Brain microvascular endothelial cell (primary cell): Measurements from ENCODE around the gene TUBA4B.

ENCODE experiments used
- DNase-seq: peaks from one replicate; pipeline ENCODE4 v3.0.0-alpha.2; 2020
- H3K27ac ChIP-seq: fragments of 250-450 bp; sonication (Bioruptor Pico); 2 replicates; pipeline ENCODE4 v1.5.1; 2020; ENCODE audit warnings: mild to moderate bottlenecking, moderate library complexity
- H3K27me3 ChIP-seq: fragments of 250-450 bp; sonication (Bioruptor Pico); replicated peaks from 2 replicates; pipeline ENCODE4 v1.5.1; 2020; ENCODE audit warnings: mild to moderate bottlenecking
- H3K36me3 ChIP-seq: fragments of 250-450 bp; sonication (Bioruptor Pico); replicated peaks from 2 replicates; pipeline ENCODE4 v1.5.1; 2020; ENCODE audit warnings: mild to moderate bottlenecking
- H3K4me3 ChIP-seq: 2 replicates; pipeline ENCODE4 v1.5.1; 2011; ENCODE audit warnings: low read depth, mild to moderate bottlenecking, control low read depth, low read length, moderate library complexity
- in situ Hi-C: cut with HindIII; loops from 2 replicates; pipeline ENCODE4 v1.10.0; 2017; ENCODE audit warnings: low sequenced_read_pairs, low pct_ligation_motif_present
- TF ChIP-seq, protein P1 (sequence below): IDR thresholded peaks from 2 replicates; pipeline ENCODE4 v1.5.1; 2011; ENCODE audit warnings: low read depth, mild to moderate bottlenecking, moderate library complexity, low read length, control low read depth, inconsistent platforms; ENCODE audit errors: missing control alignments

TUBA4B gene

GRCh38 chr2:219298759-219299371 lies 45.8 kb downstream of the TUBA4B start:
- Histone ChIP-seq H3K27ac (no peak overlapping the region), H3K4me3 (no peak overlapping the region), H3K27me3 (peaks cover 30% of the 10 kb centered on the region), H3K36me3 (no peaks in the 10 kb centered on the region)
- in situ Hi-C loops, result no loop called here
- DNase-seq, result peak; percentile 66
- TF ChIP-seq, protein P1, sequence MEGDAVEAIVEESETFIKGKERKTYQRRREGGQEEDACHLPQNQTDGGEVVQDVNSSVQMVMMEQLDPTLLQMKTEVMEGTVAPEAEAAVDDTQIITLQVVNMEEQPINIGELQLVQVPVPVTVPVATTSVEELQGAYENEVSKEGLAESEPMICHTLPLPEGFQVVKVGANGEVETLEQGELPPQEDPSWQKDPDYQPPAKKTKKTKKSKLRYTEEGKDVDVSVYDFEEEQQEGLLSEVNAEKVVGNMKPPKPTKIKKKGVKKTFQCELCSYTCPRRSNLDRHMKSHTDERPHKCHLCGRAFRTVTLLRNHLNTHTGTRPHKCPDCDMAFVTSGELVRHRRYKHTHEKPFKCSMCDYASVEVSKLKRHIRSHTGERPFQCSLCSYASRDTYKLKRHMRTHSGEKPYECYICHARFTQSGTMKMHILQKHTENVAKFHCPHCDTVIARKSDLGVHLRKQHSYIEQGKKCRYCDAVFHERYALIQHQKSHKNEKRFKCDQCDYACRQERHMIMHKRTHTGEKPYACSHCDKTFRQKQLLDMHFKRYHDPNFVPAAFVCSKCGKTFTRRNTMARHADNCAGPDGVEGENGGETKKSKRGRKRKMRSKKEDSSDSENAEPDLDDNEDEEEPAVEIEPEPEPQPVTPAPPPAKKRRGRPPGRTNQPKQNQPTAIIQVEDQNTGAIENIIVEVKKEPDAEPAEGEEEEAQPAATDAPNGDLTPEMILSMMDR, result peak; percentile 99

DNA sequence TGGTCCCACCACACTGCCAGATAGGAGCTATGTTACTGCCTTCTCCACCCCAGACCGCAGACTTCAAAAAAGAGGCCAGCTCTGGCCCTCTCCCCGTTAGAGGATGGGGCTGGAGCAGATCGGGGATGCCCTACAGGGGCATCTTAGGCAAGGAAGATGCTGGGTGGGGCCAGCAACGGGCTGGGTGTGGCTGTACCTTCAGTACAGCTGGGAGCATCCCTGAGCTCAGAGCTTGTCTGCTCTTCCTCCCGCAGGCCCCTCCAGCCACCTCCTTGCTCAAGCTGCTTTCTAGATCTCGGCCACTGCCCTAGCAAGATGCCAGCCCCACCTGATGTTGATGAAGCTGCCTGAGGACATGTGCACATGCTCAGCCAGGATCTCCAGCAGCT lies 46.3 kb downstream of the TUBA4B start:
- no peak overlapping the region for H3K4me3 ChIP-seq
- in situ Hi-C loops, result no loop called here

DNA sequence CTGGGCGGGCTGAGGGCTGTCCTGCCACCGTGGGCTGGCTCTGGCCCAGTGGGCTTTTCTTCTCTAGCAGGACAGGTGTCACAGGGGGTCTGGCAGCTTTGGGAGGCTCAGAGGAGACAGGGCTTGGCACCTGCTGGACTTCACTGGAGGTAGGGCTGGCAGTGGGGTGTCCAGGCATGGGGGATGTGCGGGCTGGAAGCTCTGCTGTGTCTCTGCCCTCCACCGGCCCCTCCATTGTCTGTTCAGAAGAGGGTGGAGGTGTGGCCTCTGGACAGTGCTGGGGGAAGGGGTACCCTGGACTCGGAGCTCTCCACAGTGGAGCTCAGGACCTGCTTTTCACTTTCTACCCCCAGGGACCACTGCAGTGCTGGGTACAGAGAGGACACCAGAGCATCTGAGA lies 47.0 kb downstream of the TUBA4B start:
- TF ChIP-seq, protein P1, result no peak
- Histone ChIP-seq H3K27ac (no peak overlapping the region), H3K36me3 (no peaks in the 10 kb centered on the region), H3K4me3 (no peak overlapping the region), H3K27me3 (peaks cover 30% of the 10 kb centered on the region)
- no peak for DNase-seq
- in situ Hi-C loops, result no loop called here

More for the DNA sequence above, 46.3 kb downstream of the TUBA4B start:
- TF ChIP-seq, protein P1, result no peak
- no peak overlapping the region for H3K27ac ChIP-seq
- no peak for DNase-seq
- peaks cover 30% of the 10 kb centered on the region for H3K27me3 ChIP-seq
- H3K36me3 ChIP-seq, result no peaks in the 10 kb centered on the region

GRCh38 chr2:219302412-219302968 lies 49.4 kb downstream of the TUBA4B start:
- DNase-seq, result no peak
- Histone ChIP-seq H3K27ac (no peak overlapping the region), H3K36me3 (no peaks in the 10 kb centered on the region), H3K27me3 (peaks cover 30% of the 10 kb centered on the region), H3K4me3 (no peak overlapping the region)
- TF ChIP-seq, protein P1, result no peak
- in situ Hi-C loops, result no loop called here

DNA sequence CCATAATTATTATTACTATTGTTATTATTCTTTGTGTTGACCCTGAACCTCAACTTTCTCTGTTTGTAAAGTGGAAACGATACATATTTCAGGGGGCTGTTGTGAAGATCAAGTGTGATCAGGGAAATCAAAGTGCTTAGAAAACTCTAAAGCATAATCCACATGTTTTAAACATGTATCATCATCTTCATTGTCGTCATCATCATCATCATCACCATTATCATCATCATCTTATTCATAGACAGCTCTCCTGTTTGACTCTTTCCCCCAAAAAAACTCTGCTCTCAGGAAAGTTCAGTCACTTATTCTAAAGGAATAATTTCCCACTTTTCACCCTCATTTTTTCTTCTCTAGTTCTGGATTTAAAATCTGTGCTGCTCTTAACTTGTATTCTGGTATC lies 51.2 kb downstream of the TUBA4B start:
- H3K4me3 ChIP-seq, result no peak overlapping the region
- H3K27ac ChIP-seq, result no peak overlapping the region
- H3K27me3 ChIP-seq, result peaks cover 32% of the 10 kb centered on the region
- in situ Hi-C loops, result no loop called here
- TF ChIP-seq, protein P1, result no peak
- DNase-seq, result no peak
- H3K36me3 ChIP-seq, result no peaks in the 10 kb centered on the region

- Histone ChIP-seq H3K27ac (no peak overlapping the region), H3K4me3 (no peak overlapping the region), H3K27me3 (peaks cover 29% of the 10 kb centered on the region), H3K36me3 (no peaks in the 10 kb centered on the region)
- TF ChIP-seq, protein P1, result no peak
- DNase-seq, result no peak
- in situ Hi-C loops, result no loop called here
Observed at GRCh38 chr2:219306047-219306446, 53.0 kb downstream of the TUBA4B start.
